Neuron (in vitro differentiated cells): ENCODE data around the gene OR12D1.
"Not testable (repeated sequence)": the region's sequence is repeated elsewhere in the genome, so short reads cannot be mapped to it uniquely, and the experiment has no call there.

ENCODE experiments used
- H2AFZ ChIP-seq: one replicate; pipeline ENCODE4 v1.6.1; 2013; ENCODE audit warnings: low read depth, mild to moderate bottlenecking, inconsistent platforms, low read length, moderate library complexity
- H3K27me3 ChIP-seq: one replicate; pipeline ENCODE4 v1.6.1; 2013; ENCODE audit warnings: low read length; ENCODE audit not compliant: insufficient read depth
- H3K36me3 ChIP-seq: one replicate; pipeline ENCODE4 v1.6.1; 2013; ENCODE audit warnings: low read length; ENCODE audit not compliant: insufficient read depth
- H3K4me1 ChIP-seq: one replicate; pipeline ENCODE4 v1.6.1; 2013; ENCODE audit warnings: low read length; ENCODE audit not compliant: insufficient read depth
- H3K4me3 ChIP-seq: 2 replicates; pipeline ENCODE4 v1.5.1; 2013; ENCODE audit warnings: mild to moderate bottlenecking, low read length, moderate library complexity
- H3K9me3 ChIP-seq: one replicate; pipeline ENCODE4 v1.6.1; 2013; ENCODE audit warnings: low read length

The OR12D1 gene

DNA sequence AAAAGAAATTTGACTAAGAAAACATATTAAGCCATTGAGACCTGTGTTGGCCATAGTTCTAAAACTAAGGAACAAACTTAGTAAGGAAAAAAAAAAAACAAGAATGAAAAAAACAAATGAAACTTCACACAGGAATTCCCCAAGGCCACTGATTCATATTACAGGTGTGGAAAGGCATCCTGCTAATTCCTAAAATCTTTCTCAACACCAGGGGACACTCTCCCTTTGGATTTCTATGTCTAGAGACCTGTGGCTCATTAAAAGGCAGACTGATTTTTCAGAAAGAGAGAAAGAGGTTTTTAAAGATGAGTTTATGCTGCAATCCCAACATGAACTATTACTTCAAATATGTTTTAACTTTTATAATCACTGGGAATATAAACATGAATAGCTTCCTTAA is at the start of gene OR12D1:
Gene OR12D1 (plus strand): TSS at position 341 of the 400 bp plus-strand sequence.
- H3K36me3 ChIP-seq = no peaks in the 10 kb centered on the region
- H3K4me1 ChIP-seq = no peaks in the 10 kb centered on the region
- no peak within 1 kb of the TSS for H3K4me3 ChIP-seq
- no peak within 1 kb of the TSS for H2AFZ ChIP-seq
- peaks cover 3% of the 10 kb centered on the region for H3K27me3 ChIP-seq
- H3K9me3 ChIP-seq = no peaks in the 10 kb centered on the region

DNA sequence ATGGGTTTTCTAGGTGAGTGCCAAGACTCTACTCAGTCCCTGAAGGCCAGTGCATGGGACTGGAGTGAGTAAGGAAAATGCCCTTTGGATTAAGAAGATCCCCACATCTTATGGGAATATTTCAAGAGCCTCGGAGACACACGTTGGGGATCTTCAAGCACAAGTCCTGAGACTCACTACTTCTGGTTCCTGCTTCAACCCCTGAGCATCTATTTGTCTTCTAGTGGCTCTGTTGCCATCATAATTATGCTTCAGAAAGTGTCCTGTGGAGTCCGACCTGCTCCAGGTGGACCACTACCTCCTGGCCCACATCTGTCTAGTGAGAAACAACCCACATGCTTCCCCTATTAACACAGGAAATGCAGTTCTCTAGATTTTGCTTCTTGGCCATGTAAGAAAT is 46.0 kb upstream of the OR12D1 start, which contains the start of gene OR5V1:
Gene OR5V1 (minus strand): TSS at position 101 of the 400 bp plus-strand sequence. CDS start 12,670 bp downstream, outside the sequence.
- H3K4me3 ChIP-seq = no peak within 1 kb of the TSS
- H3K4me1 ChIP-seq = no peaks in the 10 kb centered on the region
- H3K27me3 ChIP-seq = no peaks in the 10 kb centered on the region
- H3K36me3 ChIP-seq = no peaks in the 10 kb centered on the region
- no peak within 1 kb of the TSS for H2AFZ ChIP-seq
- no peaks in the 10 kb centered on the region for H3K9me3 ChIP-seq

DNA sequence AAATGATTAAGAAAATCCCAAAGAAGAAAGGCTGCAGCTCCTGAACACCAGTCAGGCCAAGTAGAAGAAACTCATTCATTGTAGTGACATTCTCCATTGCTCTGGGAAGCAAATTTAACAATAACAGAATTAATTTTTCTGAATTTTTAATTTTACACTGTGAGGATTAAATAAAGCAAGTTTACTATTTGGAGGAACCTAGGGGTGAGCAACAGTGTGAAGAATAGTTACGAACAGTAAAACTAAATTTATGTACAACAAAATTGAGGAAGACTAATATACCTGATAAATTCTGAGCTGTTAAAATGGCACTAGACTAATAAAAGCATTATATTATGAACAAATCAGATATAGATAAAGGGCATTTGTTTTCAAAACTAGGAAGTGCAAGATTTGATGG is 39.5 kb upstream of the OR12D1 start, which contains the start of gene OR12D3:
Gene OR12D3 (minus strand): TSS at position 101 of the 400 bp plus-strand sequence. CDS start 4 bp downstream, at position 97.
- Histone ChIP-seq H3K4me3 (no peak within 1 kb of the TSS), H3K27me3 (no peaks in the 10 kb centered on the region), H3K9me3 (no peaks in the 10 kb centered on the region), H3K4me1 (no peaks in the 10 kb centered on the region), H3K36me3 (no peaks in the 10 kb centered on the region), H2AFZ (no peak within 1 kb of the TSS)

DNA sequence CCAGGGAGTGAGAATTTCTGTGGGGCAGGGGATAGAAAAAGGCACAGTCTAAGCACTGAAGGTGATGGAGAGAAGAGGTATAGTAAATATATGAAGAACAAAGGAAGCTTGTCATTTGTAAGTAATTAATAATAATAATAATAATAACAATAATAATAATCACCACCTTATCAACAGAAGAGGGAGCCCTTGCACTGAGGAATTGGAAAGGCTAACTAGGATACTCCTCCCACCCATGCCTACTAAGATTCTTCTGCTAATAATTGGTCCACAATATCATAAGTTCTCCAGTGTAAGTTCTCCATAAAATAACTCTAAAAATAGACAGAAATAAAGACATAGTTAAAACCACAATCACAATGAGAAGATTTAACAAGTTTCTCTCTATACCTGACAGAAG is 38.7 kb upstream of the OR12D1 start:
- Histone ChIP-seq H3K4me1 (no peaks in the 10 kb centered on the region), H3K9me3 (no peaks in the 10 kb centered on the region), H3K27me3 (no peaks in the 10 kb centered on the region), H3K36me3 (no peaks in the 10 kb centered on the region), H3K4me3 (no peak overlapping the region), H2AFZ (no peak overlapping the region)

DNA sequence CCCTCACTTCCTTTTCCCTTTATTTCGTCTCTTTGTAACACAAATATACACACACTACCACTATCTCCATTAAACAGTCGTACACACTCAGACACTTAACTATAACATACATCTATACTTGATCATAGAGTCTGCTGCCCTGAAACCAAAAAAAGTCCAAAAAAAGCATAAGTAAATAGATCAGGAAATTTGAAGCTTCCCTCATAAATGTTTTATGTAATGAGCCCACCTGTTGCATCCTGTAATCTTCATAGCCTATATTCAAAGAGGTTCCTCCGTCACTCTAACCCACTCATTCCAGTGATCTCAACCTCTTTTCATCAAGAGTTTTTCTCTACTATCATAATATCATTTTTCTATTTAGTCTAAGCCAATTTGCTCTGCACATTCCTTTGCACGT is 26.2 kb upstream of the OR12D1 start:
- Histone ChIP-seq H3K4me3 (no peak overlapping the region), H3K27me3 (no peaks in the 10 kb centered on the region), H3K9me3 (no peaks in the 10 kb centered on the region), H2AFZ (no peak overlapping the region), H3K36me3 (no peaks in the 10 kb centered on the region), H3K4me1 (no peaks in the 10 kb centered on the region)

DNA sequence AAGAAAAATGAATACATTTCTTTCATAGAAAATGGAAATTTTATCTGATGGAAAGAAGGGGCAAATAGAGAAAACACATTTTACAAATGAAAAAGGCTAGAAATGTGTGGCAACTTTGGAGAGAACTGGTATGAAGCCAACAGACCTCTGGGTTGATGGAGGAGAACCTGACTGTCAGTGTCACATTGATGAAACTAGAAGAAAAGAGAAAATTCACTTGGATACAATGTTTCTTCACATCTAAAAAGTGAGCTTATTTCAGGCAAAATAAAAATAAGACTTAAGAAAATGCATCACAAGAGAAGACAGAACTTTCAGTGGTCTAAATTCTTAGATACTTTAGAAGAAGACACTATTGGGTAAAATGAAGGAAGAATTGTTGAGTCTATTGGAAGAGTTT is 19.4 kb upstream of the OR12D1 start, which contains the start of gene OR12D2:
Gene OR12D2 (plus strand): TSS at position 301 of the 400 bp plus-strand sequence. CDS start 1,069 bp downstream, outside the sequence.
- Histone ChIP-seq H2AFZ (no peak within 1 kb of the TSS), H3K4me1 (no peaks in the 10 kb centered on the region), H3K36me3 (no peaks in the 10 kb centered on the region), H3K4me3 (no peak within 1 kb of the TSS), H3K27me3 (no peaks in the 10 kb centered on the region), H3K9me3 (no peaks in the 10 kb centered on the region)

DNA sequence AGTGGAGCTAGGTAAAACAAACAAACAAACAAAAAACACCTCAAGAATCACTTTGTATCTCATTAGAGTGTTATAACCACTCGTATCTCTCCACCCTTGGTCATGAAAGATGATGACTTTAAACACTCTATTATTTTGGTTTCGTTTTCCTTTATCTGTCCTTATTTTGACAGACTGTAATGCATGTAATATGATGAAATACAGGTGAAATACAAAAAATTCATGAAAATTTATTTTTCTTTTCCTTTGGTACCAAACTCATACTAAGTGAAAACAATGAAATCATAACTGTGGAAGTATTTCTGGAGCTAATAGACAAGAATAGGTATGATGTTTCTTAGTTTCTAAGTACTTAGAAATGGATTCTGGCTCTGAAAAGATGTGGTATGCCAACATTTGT is 15.2 kb upstream of the OR12D1 start:
- Histone ChIP-seq H3K27me3 (no peaks in the 10 kb centered on the region), H2AFZ (no peak overlapping the region), H3K36me3 (no peaks in the 10 kb centered on the region), H3K9me3 (no peaks in the 10 kb centered on the region), H3K4me1 (no peaks in the 10 kb centered on the region), H3K4me3 (no peak overlapping the region)

DNA sequence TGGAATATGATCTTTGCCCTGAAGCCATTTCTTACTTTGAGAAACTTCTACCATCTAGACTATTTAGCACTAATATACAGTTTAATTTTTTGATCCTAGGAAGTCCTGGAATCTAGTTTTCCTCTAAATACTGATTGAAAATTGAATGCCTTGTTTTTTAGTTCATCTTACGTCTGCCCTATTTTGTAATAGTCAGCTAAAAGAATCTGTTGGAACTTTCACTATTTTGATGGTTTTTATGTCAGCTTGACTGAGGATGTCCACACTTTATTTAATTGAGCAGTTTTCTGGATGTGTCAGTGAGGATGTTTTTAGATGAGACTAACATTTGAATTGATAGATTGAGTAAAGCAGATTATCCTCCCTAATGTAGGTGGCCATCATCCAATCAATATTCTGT is 10.9 kb upstream of the OR12D1 start:
- no peaks in the 10 kb centered on the region for H3K9me3 ChIP-seq

DNA sequence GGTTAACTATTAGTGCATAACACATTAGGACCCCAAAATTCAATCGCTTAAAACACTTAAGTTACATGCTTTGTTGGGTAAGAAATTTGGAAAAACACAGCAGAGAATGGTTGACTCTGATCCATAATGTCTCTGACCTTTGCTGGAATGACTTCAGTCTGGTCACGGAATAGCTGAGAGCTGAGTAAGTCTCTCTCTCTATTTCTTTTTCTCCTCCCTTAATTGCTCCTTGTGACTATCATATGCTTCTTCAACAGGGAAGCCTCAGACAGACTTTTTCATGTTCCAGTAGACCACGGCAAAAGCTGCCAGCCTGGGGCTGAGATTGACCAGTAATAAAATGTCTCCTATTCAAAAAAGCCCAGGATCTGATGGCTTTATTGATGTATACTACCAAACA is 4.8 kb downstream of the OR12D1 start:
- Histone ChIP-seq H3K9me3 (no peaks in the 10 kb centered on the region), H3K36me3 (no peaks in the 10 kb centered on the region), H3K4me1 (no peaks in the 10 kb centered on the region), H3K27me3 (peaks cover 3% of the 10 kb centered on the region), H2AFZ (no peak overlapping the region), H3K4me3 (no peak overlapping the region)

More for the DNA sequence above, 10.9 kb upstream of the OR12D1 start:
- H3K36me3 ChIP-seq = no peaks in the 10 kb centered on the region
- no peak overlapping the region for H2AFZ ChIP-seq
- no peak overlapping the region for H3K4me3 ChIP-seq
- H3K4me1 ChIP-seq = no peaks in the 10 kb centered on the region
- H3K27me3 ChIP-seq = no peaks in the 10 kb centered on the region

DNA sequence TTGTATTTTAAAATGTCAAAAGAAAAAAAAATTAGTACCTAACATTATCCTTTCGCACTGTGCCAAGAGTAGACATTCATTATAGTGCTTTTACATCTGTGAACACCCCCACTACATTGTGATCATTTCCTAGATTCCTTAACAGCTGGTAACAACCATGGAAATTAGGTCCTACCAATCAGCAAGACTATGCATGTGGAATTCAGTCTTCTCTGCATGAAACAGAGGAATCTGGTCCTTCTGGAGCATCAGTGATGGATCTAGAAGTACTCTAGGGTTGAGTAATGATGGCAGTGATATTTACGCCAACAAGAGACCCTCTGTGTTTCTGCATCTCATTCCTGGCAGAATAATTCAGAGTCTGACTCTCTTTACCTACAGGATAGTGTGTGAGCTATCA is 9.4 kb downstream of the OR12D1 start:
- H2AFZ ChIP-seq = no peak overlapping the region
- H3K4me3 ChIP-seq = no peak overlapping the region
- peaks cover 3% of the 10 kb centered on the region for H3K27me3 ChIP-seq
- no peaks in the 10 kb centered on the region for H3K4me1 ChIP-seq
- H3K36me3 ChIP-seq = no peaks in the 10 kb centered on the region
- H3K9me3 ChIP-seq = no peaks in the 10 kb centered on the region

DNA sequence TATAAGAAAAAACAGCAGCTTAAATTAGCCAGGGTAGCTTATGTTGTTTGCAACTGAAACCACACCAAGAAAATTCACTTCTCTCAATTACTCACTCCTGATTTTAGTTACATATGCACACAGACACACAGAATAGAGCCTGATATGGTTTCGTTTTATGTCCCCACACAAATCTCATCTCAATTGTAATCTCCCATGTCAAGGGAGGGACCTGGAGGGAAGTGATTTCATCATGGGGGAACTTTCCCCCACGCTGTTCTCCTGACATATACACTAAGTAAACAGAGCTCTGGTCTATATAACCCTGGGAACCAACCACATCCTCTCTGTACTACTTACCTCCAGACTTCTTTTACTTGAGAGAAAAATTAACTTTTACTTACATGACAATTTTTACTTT is 9.8 kb downstream of the OR12D1 start:
- Histone ChIP-seq H3K9me3 (no peaks in the 10 kb centered on the region), H3K4me3 (no peak overlapping the region), H2AFZ (no peak overlapping the region), H3K27me3 (peaks cover 5% of the 10 kb centered on the region), H3K36me3 (no peaks in the 10 kb centered on the region), H3K4me1 (no peaks in the 10 kb centered on the region)

DNA sequence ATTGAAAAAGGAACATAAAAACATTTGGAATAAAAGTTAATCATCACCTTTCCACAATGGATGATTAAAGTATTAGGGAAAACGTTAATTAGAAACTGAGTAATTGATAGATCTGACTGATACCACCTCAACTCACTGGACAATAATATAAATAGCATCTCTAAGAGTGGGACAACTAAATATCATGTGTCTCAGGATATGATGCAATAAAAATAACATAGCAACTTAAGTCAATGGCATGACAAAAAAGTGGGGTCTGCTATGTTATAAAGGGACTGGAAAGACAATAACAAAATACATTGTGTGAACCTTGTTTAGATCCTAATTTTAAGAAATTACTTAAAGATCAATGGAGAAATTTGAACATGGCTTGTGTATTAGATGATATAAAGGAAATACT is 10.3 kb downstream of the OR12D1 start:
- H3K4me1 ChIP-seq = no peaks in the 10 kb centered on the region
- H3K9me3 ChIP-seq = no peaks in the 10 kb centered on the region
- H3K27me3 ChIP-seq = peaks cover 6% of the 10 kb centered on the region
- H3K4me3 ChIP-seq = no peak overlapping the region
- H3K36me3 ChIP-seq = no peaks in the 10 kb centered on the region
- no peak overlapping the region for H2AFZ ChIP-seq

DNA sequence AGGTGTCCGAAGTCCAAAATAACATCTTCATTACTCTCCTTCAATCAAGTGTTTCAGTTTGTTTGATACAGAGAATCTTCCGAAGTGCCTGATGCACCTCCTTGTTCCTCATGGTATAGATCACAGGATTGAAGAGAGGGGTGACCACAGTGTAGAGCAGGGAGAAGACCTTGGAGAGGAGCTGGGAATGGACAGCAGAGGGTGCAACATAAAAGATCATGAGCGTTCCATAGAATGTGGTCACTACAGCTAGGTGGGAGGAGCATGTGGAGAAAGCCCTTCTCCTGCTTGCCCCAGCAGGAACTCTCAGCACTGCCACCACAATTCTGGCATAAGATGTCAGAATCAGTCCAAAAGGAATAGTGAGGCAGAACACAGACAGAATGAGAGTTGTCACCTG is 11.9 kb downstream of the OR12D1 start:
- Histone ChIP-seq H3K4me3 (no peak overlapping the region), H3K4me1 (no peaks in the 10 kb centered on the region), H2AFZ (no peak overlapping the region), H3K36me3 (no peaks in the 10 kb centered on the region), H3K27me3 (peaks cover 6% of the 10 kb centered on the region), H3K9me3 (no peaks in the 10 kb centered on the region)

DNA sequence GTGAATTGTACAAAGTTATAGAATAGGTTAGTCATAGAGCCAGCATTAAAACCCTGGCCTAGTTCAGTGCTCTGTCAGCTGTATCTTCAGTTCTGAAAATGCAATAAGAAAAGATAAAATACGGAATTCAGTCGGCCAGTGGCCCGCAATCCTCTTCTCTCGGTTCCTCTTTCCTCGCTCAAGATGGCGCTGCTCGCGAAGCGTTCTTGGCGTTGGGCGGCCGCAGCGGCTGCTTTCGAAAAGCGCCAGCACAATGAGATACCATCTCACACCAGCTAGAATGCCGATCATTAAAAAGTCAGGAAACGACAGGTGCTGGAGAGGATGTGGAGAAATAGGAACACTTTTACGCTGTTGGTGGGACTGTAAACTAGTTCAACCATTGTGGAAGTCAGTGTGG is 22.0 kb downstream of the OR12D1 start:
- H3K4me3 ChIP-seq, H2AFZ ChIP-seq, H3K36me3 ChIP-seq, H3K27me3 ChIP-seq, H3K9me3 ChIP-seq, H3K4me1 ChIP-seq: not testable (repeated sequence)
